Articular chondrocyte of knee joint (primary cell): Measurements from ENCODE around the gene HTATSF1. TPM values are rescaled to one million over a fixed set of nuclear protein-coding genes. Genes with fewer than 3 reads are reported as not detected.

ENCODE experiments used
- small RNA-seq: library from RNA; depleted of rRNA; stranded (forward); fragments of <200 nt; gene quantifications from one replicate; pipeline ENCODE3, GENCODE V24; 2012
- total RNA-seq: library from RNA; depleted of rRNA; stranded (reverse); fragments of >200 nt; gene quantifications from 2 replicates; pipeline ENCODE4 v1.2.3, GENCODE V29; 2012

HTATSF1 gene, protein sequence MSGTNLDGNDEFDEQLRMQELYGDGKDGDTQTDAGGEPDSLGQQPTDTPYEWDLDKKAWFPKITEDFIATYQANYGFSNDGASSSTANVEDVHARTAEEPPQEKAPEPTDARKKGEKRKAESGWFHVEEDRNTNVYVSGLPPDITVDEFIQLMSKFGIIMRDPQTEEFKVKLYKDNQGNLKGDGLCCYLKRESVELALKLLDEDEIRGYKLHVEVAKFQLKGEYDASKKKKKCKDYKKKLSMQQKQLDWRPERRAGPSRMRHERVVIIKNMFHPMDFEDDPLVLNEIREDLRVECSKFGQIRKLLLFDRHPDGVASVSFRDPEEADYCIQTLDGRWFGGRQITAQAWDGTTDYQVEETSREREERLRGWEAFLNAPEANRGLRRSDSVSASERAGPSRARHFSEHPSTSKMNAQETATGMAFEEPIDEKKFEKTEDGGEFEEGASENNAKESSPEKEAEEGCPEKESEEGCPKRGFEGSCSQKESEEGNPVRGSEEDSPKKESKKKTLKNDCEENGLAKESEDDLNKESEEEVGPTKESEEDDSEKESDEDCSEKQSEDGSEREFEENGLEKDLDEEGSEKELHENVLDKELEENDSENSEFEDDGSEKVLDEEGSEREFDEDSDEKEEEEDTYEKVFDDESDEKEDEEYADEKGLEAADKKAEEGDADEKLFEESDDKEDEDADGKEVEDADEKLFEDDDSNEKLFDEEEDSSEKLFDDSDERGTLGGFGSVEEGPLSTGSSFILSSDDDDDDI
- total RNA-seq, result 38.3 and 43.8 TPM in 2 replicates

DNA sequence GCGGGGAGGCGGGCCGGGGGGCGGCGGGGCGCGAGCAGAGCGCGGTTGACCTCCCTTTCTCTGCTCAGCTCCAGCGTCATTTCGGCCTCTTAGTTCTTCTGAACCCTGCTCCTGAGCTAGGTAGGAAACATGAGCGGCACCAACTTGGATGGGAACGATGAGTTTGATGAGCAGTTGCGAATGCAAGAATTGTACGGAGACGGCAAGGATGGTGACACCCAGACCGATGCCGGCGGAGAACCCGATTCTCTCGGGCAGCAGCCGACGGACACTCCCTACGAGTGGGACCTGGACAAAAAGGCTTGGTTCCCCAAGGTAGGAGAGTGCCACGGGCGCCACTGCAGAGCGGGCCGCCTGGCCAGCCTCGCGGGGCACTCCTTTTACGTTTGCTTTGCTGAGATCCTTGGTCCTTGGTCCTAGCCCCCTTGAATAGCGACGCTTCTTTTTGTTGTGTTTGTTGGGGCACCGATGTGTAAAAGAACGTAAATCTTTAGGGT is at the start of gene HTATSF1:
Gene HTATSF1, plus strand, starts transcription at position 37 of the 497 bp plus-strand sequence. Its CDS starts 93 bp downstream, at position 130.

GRCh38 chrX:136487647-136488046 is 9.7 kb upstream of the HTATSF1 start, which contains the start of gene BRS3:
Gene BRS3 (plus strand): TSS chrX:136487947. CDS start chrX:136488115, 168 bp downstream.

DNA sequence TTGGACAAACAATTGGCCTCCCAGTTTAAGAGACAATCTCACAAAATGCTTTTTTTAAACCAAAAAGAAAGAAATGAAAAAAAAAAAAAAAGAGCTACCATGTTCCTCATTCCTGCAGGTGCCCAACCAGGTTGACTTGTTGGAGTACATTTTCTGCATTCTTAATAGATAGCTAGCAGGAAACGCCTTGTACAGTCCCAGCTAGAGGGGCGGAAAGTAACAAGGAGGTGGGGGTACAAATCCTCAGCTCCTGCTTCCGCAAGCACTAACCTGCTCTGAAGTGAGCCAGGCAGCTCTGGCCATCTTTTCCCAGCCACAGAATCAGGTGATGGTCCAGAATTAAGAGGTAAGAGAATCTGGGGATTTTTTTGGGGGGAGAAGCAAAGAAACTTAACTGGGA is 34.6 kb downstream of the HTATSF1 start, which contains the start of gene VGLL1:
Gene VGLL1, plus strand, starts transcription at position 265 of the 400 bp plus-strand sequence. CDS start 3,806 bp downstream, outside the sequence.

Small RNA genes lying within 50 kb of the gene (small RNA-seq; reads per million reads assigned to genes)
- gene MIR934, result not detected

Other genes starting within 250 kb of the HTATSF1 start
- 73.1 and 82.6 TPM in 2 replicates for gene MAP7D3, start 246.2 kb upstream of the HTATSF1 start, total RNA-seq
- gene ADGRG4, start 196.6 kb upstream of the HTATSF1 start, total RNA-seq, result 0.86 and 1.2 TPM in 2 replicates
- under 0.01 TPM in 1 of 2 replicates, not detected in the other for gene BRS3, start 9.6 kb upstream of the HTATSF1 start, total RNA-seq
- gene VGLL1, start 34.6 kb downstream of the HTATSF1 start, total RNA-seq, result not detected in 2 replicates
- gene CD40LG, start 150.6 kb downstream of the HTATSF1 start, total RNA-seq, result not detected in 2 replicates